A549 (cell line): ENCODE measurements around the gene MAST2. TPM values are rescaled to one million over a fixed set of nuclear protein-coding genes. Genes with fewer than 3 reads are reported as not detected.
A peak's percentile ranks its signal among the peaks of the same experiment; 100 is the strongest.

ENCODE experiments used
- ATAC-seq, 2 experiments: fragments of 200-7000 bp in 1 of 2; fragments of >200 bp in 1 of 2; cut with Nextera tagmentation in 1 of 2; cut with Tn5 transposase in 1 of 2; 3 replicates each; pipeline versions ENCODE4 v1.8.0 to v1.9.1; 2018 to 2020; ENCODE audit warnings: mild to moderate bottlenecking in 1 of 2, moderate library complexity in 1 of 2
- CTCF ChIA-PET: fragments of 300-600 bp; sonication (Branson Sonifier 250); formaldehyde crosslinking; extraction: SDS; loops from one replicate; lab custom pipeline; 2021; ENCODE audit warnings: antibody characterized with exemption, inconsistent platforms; lab: Yijun Ruan, JAX
- POLR2A ChIA-PET: fragments of 350-600 bp; formaldehyde crosslinking; extraction: SDS; loops from one replicate; lab custom pipeline; 2021; ENCODE audit warnings: antibody characterized with exemption, inconsistent platforms; lab: Yijun Ruan, JAX
- DNase-seq, 2 experiments: peaks; one replicate each; pipeline versions ENCODE4 v3.0.0 to v3.0.0-alpha.2; 2011 to 2016; ENCODE audit warnings: low read depth in 1 of 2, low spot score in 1 of 2
- FAIRE-seq: peaks from 2 replicates; lab custom pipeline; 2011; peaks lifted over from hg19 to GRCh38; lab: Jason Lieb, UNC
- H3K27ac ChIP-seq, 2 experiments: fragments of >200 bp; sonication (Bioruptor Twin); formaldehyde crosslinking; 3 replicates each; pipeline ENCODE4 v1.5.1; 2016 to 2017
- H3K4me1 ChIP-seq: fragments of >200 bp; sonication (Bioruptor Twin); formaldehyde crosslinking; 3 replicates; pipeline ENCODE4 v1.6.1; 2016
- H3K4me2 ChIP-seq: fragments of >200 bp; sonication (Bioruptor Twin); formaldehyde crosslinking; 3 replicates; pipeline ENCODE4 v1.6.1; 2016
- H3K4me3 ChIP-seq: fragments of >200 bp; sonication (Bioruptor Twin); formaldehyde crosslinking; 3 replicates; pipeline ENCODE4 v1.5.1; 2016
- H3K9me3 ChIP-seq: fragments of >200 bp; sonication (Bioruptor Twin); formaldehyde crosslinking; 3 replicates; pipeline ENCODE4 v1.6.1; 2016
- CBX2 ChIP-seq: fragments of 200-600 bp; sonication (generic); IDR thresholded peaks from 2 replicates; pipeline ENCODE4 v1.6.1; 2016; ENCODE audit warnings: low read depth, mild to moderate bottlenecking, borderline replicate concordance
- CHD2 ChIP-seq: fragments of 150-350 bp; IDR thresholded peaks from 2 replicates; pipeline ENCODE4 v1.6.1; 2014; ENCODE audit warnings: low read length; ENCODE audit not compliant: partially characterized antibody
- CHD4 ChIP-seq: fragments of 200-600 bp; sonication (generic); IDR thresholded peaks from 2 replicates; pipeline ENCODE4 v1.6.1; 2016; ENCODE audit warnings: antibody characterized with exemption, mild to moderate bottlenecking, borderline replicate concordance
- EHMT2 ChIP-seq: fragments of 200-600 bp; sonication (generic); IDR thresholded peaks from 2 replicates; pipeline ENCODE4 v1.6.1; 2016; ENCODE audit warnings: antibody characterized with exemption, low read depth, mild to moderate bottlenecking, moderate library complexity
- ESRRA ChIP-seq: fragments of 150-350 bp; IDR thresholded peaks from 2 replicates; pipeline ENCODE4 v1.6.1; 2014; ENCODE audit warnings: mild to moderate bottlenecking, low read length, borderline replicate concordance
- FOSL2 ChIP-seq, 2 experiments: fragments of 450-650 bp in 1 of 2; fragments of >200 bp in 1 of 2; sonication (Bioruptor Twin) in 1 of 2; formaldehyde crosslinking; IDR thresholded peaks; 2 replicates each; pipeline versions ENCODE4 v1.5.0 to v1.6.1; 2016 to 2020; ENCODE audit warnings: mild to moderate bottlenecking in 1 of 2, moderate library complexity in 1 of 2
- FOXS1 ChIP-seq: fragments of 250-450 bp; sonication (Bioruptor Pico); IDR thresholded peaks from 2 replicates; pipeline ENCODE4 v1.5.0; 2020; ENCODE audit warnings: mild to moderate bottlenecking, moderate library complexity
- HDAC2 ChIP-seq: fragments of 200-600 bp; sonication (generic); IDR thresholded peaks from 2 replicates; pipeline ENCODE4 v1.6.1; 2016
- HES2 ChIP-seq: fragments of >200 bp; sonication (Bioruptor Twin); formaldehyde crosslinking; IDR thresholded peaks from 2 replicates; pipeline ENCODE4 v1.6.1; 2016
- HOXA7 ChIP-seq: fragments of 250-450 bp; sonication (Bioruptor Pico); IDR thresholded peaks from 2 replicates; pipeline ENCODE4 v1.5.0; 2020; ENCODE audit warnings: mild to moderate bottlenecking, moderate library complexity
- JUNB ChIP-seq: fragments of >200 bp; sonication (Bioruptor Twin); formaldehyde crosslinking; IDR thresholded peaks from 2 replicates; pipeline ENCODE4 v1.6.1; 2016
- MAZ ChIP-seq: fragments of 150-350 bp; IDR thresholded peaks from 2 replicates; pipeline ENCODE4 v1.6.1; 2014; ENCODE audit warnings: antibody characterized with exemption, low read depth, low read length, borderline replicate concordance
- MYC ChIP-seq: IDR thresholded peaks from 2 replicates; pipeline ENCODE4 v1.6.1; 2012; ENCODE audit warnings: mild to moderate bottlenecking, inconsistent platforms, low read length, improper control_type of control experiment, borderline replicate concordance
- NR3C1 ChIP-seq: fragments of >200 bp; sonication (Bioruptor Twin); formaldehyde crosslinking; IDR thresholded peaks from 3 replicates; pipeline ENCODE4 v1.6.1; 2017
- RCOR1 ChIP-seq: fragments of 150-350 bp; IDR thresholded peaks from 2 replicates; pipeline ENCODE4 v1.6.1; 2014; ENCODE audit warnings: antibody characterized with exemption, low read length, low read depth
- RNF2 ChIP-seq: fragments of 200-600 bp; sonication (generic); IDR thresholded peaks from 2 replicates; pipeline ENCODE4 v1.6.1; 2016; ENCODE audit warnings: low read depth, mild to moderate bottlenecking, antibody characterized with exemption, moderate library complexity, borderline replicate concordance
- TFCP2L1 ChIP-seq: fragments of 250-450 bp; sonication (Bioruptor Pico); IDR thresholded peaks from 2 replicates; pipeline ENCODE4 v1.5.0; 2021; ENCODE audit warnings: mild to moderate bottlenecking
- TP53 ChIP-seq: fragments of 250-450 bp; sonication (Bioruptor Pico); IDR thresholded peaks from 2 replicates; pipeline ENCODE4 v1.5.0; 2021; ENCODE audit warnings: mild to moderate bottlenecking, moderate library complexity
- WGBS: methylation state at CpG from one replicate; pipeline ENCODE4 v1.1.6; 2017; ENCODE audit errors: missing lambda C conversion rate; 5-methylcytosine and 5-hydroxymethylcytosine counted together
- polyA plus RNA-seq, 4 experiments: library from polyadenylated mRNA; depleted of rRNA in 3 of 4; stranded (reverse); fragments of >200 nt; fragmentation: RNase III in 1 of 4; extraction: RNeasy Plus Mini Kit Qiagen cat#74134 plus additional on column Dnase treatment in 1 of 4; gene quantifications; 2 replicates in 3 of 4; 3 replicates in 1 of 4; pipeline ENCODE4 v1.2.3, GENCODE V29; 2011 to 2017
- TF ChIP-seq, protein P1 (sequence below): fragments of 450-650 bp; IDR thresholded peaks from 2 replicates; pipeline ENCODE4 v1.6.1; 2014; ENCODE audit warnings: antibody characterized with exemption
- TF ChIP-seq, protein P2 (sequence below): fragments of 250-450 bp; sonication (Bioruptor Pico); IDR thresholded peaks from 2 replicates; pipeline ENCODE4 v1.5.0; 2021; ENCODE audit warnings: mild to moderate bottlenecking, moderate library complexity, borderline replicate concordance
- TF ChIP-seq, protein P3 (sequence below): IDR thresholded peaks from 2 replicates; pipeline ENCODE4 v1.6.1; 2012; ENCODE audit warnings: low read depth, borderline replicate concordance
- TF ChIP-seq, protein P4 (sequence below): fragments of 250-450 bp; sonication (Bioruptor Pico); IDR thresholded peaks from 2 replicates; pipeline ENCODE4 v1.5.0; 2020; ENCODE audit warnings: low read depth, mild to moderate bottlenecking, moderate library complexity

Gene MAST2
- polyA plus RNA-seq, 2 of the 4 experiments (the other 2 are of a cell fraction), result 19.3 to 20.5 TPM

- no peak for FAIRE-seq
- Histone ChIP-seq H3K4me2 (no peak overlapping the region), H3K9me3 (peaks cover 8% of the 10 kb centered on the region; the same call in 1 of the 3 replicates), H3K4me3 (no peak overlapping the region), H3K27ac (no peak overlapping the region)
- CTCF ChIA-PET, result no interaction called here
- DNase-seq, result no peak
- POLR2A ChIA-PET, result no interaction called here
- WGBS, result 89% methylated on average over 3 of the region's 3 CpGs
- TF ChIP-seq MAZ, result no peak
- no peak for TF ChIP-seq FOXS1 (CRISPR knock-in tag)
- TF ChIP-seq RCOR1, result no peak
- TF ChIP-seq NR3C1, result no peak
- TF ChIP-seq, all 56 proteins: peak for 0
- no peak for ATAC-seq
- H3K4me1 ChIP-seq, result peaks cover 32% of the 10 kb centered on the region
Measured at GRCh38 chr1:45976623-45977022, 173.2 kb downstream of the MAST2 start.

DNA sequence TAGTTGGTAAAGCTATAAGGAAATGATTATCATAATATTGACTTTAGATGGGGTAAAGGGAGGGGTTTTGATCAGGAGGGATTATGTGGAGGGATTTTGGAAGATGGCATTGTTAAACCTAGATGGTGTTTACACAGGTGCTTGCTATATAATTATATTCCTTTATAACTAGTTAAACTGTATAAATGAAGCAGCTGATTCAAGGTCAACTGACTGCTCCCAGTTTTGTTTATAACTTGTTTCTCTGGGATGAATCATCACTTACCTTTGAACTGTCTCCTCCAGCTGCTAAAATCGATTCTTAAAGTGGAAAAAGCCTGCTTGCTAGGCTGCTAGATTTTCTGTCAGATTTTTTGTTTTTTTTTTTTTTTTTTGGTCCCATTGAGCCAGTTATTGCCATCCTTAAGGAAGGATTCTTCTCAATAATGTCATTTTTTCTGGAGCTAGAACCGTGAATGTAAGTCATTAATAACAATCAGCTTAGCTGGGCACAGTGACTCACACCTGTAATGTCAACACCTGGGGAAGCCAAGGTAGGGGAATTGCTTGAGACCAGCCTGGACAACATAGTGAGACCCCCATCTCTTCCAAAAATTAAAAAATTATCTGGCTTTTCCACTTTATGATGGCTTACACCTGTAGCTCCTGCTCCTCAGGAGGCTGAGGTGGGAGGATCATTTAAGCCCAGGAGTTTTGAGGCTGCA lies 175.8 kb downstream of the MAST2 start:
- CTCF ChIA-PET, result no interaction called here
- WGBS, result 5% methylated on average over 2 of the region's 2 CpGs
- H3K4me2 ChIP-seq, result peak overlapping the region; percentile 65
- peak overlapping the region; percentile 55 to 60; a peak in 4 of 6 replicates for H3K27ac ChIP-seq
- no peak overlapping the region for H3K4me3 ChIP-seq
- POLR2A ChIA-PET, result interaction anchor here (0.7 to 0.8 kb wide), 3 partner anchors 19 to 255 kb away, joined by 4 to 8 read pairs (median 4); no protein-coding TSS in a partner anchor
- TF ChIP-seq FOSL2 (IDR thresholded peaks at IDR 0.05), result peak; percentile 44
- no peak for TF ChIP-seq FOSL2 (CRISPR knock-in tag; IDR thresholded peaks at IDR 0.05)
- no peak for TF ChIP-seq CBX2
- TF ChIP-seq JUNB, result 0 out of 2 replicates have a peak, but pooled peaks have one; percentile 19
- H3K4me1 ChIP-seq, result peaks cover 31% of the 10 kb centered on the region
- ATAC-seq, result no peak; a peak in 1 of 6 replicates
- H3K9me3 ChIP-seq, result peaks cover 8% of the 10 kb centered on the region; the same call in 1 of the 3 replicates
- FAIRE-seq, result no peak
- DNase-seq, result peak; percentile 6 to 30

DNA sequence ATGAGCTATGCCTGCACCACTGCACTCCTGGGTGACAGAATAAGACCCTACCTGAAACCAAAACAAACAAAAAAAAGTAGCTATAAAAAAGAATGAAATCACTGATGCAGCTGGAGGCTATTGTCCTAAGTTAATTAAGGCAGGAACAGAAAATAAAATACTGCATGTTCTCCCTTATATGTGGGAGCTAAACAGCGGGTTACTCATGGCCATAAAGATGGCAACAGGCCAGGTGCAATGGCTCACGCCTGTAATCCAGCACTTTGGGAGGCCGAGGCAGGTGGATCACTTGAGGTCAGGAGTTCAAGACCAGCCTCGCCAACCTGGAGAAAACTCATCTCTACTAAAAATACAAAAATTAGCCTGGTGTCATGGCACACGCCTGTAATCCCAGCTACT lies 176.4 kb downstream of the MAST2 start:
- Histone ChIP-seq H3K4me2 (peak overlapping the region; percentile 65), H3K9me3 (peaks cover 8% of the 10 kb centered on the region; the same call in 1 of the 3 replicates), H3K4me1 (peaks cover 26% of the 10 kb centered on the region), H3K27ac (peak overlapping the region; percentile 55 to 60; a peak in 3 of 6 replicates), H3K4me3 (no peak overlapping the region)
- no peak for ATAC-seq
- CTCF ChIA-PET, result no interaction called here
- no peak for TF ChIP-seq CBX2
- TF ChIP-seq ESRRA, result no peak
- no peak for TF ChIP-seq CHD4
- no peak for TF ChIP-seq RNF2
- TF ChIP-seq, protein P1, sequence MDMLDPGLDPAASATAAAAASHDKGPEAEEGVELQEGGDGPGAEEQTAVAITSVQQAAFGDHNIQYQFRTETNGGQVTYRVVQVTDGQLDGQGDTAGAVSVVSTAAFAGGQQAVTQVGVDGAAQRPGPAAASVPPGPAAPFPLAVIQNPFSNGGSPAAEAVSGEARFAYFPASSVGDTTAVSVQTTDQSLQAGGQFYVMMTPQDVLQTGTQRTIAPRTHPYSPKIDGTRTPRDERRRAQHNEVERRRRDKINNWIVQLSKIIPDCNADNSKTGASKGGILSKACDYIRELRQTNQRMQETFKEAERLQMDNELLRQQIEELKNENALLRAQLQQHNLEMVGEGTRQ, result no peak
- TF ChIP-seq, protein P2, sequence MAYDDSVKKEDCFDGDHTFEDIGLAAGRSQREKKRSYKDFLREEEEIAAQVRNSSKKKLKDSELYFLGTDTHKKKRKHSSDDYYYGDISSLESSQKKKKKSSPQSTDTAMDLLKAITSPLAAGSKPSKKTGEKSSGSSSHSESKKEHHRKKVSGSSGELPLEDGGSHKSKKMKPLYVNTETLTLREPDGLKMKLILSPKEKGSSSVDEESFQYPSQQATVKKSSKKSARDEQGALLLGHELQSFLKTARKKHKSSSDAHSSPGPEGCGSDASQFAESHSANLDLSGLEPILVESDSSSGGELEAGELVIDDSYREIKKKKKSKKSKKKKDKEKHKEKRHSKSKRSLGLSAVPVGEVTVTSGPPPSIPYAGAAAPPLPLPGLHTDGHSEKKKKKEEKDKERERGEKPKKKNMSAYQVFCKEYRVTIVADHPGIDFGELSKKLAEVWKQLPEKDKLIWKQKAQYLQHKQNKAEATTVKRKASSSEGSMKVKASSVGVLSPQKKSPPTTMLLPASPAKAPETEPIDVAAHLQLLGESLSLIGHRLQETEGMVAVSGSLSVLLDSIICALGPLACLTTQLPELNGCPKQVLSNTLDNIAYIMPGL (CRISPR knock-in tag), result no peak
- TF ChIP-seq, protein P3, sequence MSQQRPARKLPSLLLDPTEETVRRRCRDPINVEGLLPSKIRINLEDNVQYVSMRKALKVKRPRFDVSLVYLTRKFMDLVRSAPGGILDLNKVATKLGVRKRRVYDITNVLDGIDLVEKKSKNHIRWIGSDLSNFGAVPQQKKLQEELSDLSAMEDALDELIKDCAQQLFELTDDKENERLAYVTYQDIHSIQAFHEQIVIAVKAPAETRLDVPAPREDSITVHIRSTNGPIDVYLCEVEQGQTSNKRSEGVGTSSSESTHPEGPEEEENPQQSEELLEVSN, result no peak
- TF ChIP-seq TFCP2L1 (CRISPR knock-in tag), result no peak
- no peak for TF ChIP-seq MYC
- TF ChIP-seq CHD2, result no peak
- no peak for TF ChIP-seq HES2
- TF ChIP-seq FOXS1 (CRISPR knock-in tag), result no peak
- no peak for TF ChIP-seq HDAC2
- TF ChIP-seq EHMT2, result no peak
- TF ChIP-seq, protein P4, sequence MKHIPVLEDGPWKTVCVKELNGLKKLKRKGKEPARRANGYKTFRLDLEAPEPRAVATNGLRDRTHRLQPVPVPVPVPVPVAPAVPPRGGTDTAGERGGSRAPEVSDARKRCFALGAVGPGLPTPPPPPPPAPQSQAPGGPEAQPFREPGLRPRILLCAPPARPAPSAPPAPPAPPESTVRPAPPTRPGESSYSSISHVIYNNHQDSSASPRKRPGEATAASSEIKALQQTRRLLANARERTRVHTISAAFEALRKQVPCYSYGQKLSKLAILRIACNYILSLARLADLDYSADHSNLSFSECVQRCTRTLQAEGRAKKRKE, result no peak
- no peak for TF ChIP-seq TP53 (CRISPR knock-in tag)
- TF ChIP-seq HOXA7 (CRISPR knock-in tag), result no peak
- no peak for TF ChIP-seq RCOR1
- DNase-seq, result no peak
- POLR2A ChIA-PET, result no interaction called here
- 83% methylated on average over 5 of the region's 5 CpGs for WGBS
- no peak for FAIRE-seq
